Subcutaneous adipose tissue (tissue), 4 donors: ENCODE data around the gene EFCAB7. TPM values are rescaled to one million over a fixed set of nuclear protein-coding genes. Genes with fewer than 3 reads are reported as not detected.

Source experiments
- total RNA-seq, 4 donors: library from RNA; depleted of rRNA; stranded (reverse); fragments of >200 nt; gene quantifications; one replicate each; pipeline ENCODE4 v1.1.0, GENCODE V29; 2016
- TF ChIP-seq, protein P1 (sequence below): fragments of 450-650 bp; IDR thresholded peaks from one replicate; pipeline ENCODE4 v1.5.1; 2016; ENCODE audit warnings: low read depth, mild to moderate bottlenecking, control low read depth, antibody characterized with exemption, moderate library complexity

Gene EFCAB7
- total RNA-seq, 4 donors from 2014 or later: 2.8 to 46.0 (median 7.9) TPM

DNA sequence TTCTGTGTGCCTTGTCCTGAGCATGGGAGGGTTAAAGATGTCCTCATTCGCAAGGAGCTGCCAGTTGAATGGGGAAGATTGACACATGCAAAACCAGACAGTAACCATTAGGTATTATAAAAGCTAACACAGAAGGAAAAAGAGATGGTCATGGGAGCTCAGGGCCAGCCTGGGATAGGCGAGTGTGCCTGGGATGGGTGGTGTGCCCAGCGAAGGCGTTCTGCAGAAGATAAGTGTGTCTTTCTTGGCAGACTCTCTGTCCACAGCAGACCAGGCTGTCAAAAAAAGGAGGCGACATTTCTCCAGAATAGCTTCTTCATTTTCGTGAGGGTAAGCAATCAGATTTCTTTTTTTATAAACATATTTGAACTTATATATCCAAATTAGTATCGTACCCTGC is 84.0 kb downstream of the EFCAB7 start:
- TF ChIP-seq, protein P1, sequence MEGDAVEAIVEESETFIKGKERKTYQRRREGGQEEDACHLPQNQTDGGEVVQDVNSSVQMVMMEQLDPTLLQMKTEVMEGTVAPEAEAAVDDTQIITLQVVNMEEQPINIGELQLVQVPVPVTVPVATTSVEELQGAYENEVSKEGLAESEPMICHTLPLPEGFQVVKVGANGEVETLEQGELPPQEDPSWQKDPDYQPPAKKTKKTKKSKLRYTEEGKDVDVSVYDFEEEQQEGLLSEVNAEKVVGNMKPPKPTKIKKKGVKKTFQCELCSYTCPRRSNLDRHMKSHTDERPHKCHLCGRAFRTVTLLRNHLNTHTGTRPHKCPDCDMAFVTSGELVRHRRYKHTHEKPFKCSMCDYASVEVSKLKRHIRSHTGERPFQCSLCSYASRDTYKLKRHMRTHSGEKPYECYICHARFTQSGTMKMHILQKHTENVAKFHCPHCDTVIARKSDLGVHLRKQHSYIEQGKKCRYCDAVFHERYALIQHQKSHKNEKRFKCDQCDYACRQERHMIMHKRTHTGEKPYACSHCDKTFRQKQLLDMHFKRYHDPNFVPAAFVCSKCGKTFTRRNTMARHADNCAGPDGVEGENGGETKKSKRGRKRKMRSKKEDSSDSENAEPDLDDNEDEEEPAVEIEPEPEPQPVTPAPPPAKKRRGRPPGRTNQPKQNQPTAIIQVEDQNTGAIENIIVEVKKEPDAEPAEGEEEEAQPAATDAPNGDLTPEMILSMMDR: no peak

DNA sequence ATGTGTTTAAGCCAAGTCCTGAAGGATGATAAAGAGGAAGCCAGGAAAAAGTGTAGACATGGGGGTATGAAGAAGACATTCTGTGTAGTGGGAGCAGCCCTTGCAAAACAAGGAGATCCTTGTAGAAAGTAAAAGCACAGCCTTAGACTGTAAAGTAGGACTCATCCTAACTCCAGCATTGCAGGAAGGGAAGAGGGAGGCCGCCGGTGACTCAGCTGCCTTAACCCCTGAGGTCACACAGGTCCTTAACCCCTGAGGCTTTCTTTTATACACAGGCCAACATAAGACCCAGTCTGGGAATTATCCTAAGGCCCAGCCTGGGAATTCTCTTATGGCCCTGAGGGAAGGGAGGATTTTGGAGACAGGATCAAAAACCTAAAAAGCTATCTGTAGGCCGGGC is 87.9 kb downstream of the EFCAB7 start:
- TF ChIP-seq, protein P1: no peak

DNA sequence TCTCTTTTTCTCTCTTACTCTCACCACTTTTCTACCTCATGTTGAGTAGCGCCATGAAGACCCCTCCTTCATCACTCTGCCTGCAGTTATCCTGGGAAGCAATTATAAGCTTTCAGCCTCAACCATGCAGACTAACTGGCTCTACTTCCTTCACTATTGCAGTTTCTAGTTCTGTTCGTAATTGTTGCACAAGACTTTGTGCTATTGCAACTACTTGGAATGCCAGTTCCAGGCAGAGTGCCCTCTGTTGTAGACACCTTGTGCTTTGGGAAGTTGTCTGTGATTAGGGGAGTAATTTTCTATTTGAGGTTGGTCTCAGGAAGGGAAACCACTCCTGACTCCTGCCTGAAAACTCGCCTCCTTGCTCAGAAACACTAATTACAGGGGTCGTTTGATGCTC is 89.2 kb downstream of the EFCAB7 start:
- TF ChIP-seq, protein P1: no peak

DNA sequence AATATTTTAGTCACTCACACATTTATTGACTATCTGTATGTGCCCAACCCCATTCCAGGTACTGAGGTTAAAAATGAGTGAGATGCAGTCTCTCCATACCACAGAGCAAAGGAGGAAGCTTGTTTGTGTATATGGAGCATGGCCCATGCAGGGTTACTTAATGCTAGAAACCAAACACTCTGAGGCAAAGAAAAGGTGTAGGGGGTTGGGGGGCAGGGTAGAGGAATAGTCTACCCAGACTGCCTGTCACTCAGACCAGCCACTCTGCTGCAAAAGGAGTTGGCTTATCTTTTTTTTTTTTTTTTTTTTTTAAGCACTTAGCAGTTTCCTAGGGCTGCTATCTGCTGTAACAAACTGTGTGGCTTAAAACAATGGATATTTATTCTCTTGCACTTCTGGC is 89.6 kb downstream of the EFCAB7 start:
- TF ChIP-seq, protein P1: no peak

DNA sequence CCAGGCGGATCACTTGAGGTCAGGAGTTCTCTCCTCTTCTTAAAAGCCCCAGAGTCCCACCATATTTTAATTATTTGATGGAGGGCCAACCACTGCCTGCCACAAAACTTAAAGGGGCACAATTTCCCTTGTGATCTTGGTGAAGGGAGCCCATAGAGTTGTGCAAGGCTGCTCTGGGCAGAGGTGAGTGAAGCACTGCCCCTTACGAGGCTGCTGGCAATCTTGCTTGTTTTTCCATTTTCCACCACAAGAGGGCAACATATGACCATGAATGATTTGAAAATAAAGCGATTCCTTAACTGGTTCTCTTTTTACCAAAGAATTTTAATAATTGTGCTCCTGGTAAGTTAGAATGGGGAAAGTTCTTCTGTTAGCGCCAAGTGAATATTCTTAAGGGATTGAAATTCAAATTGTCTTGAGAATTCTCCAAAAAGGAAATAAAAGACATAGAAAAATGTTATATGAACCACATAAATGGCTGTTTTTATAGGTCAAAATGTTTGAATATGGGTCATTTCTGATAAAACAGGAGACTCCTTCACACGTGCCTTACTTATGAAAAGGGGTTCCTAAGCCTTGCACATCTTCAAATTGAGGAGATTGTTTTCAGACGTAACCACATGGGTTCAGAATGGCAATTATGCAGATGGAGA is 92.6 kb downstream of the EFCAB7 start:
- TF ChIP-seq, protein P1: no peak

DNA sequence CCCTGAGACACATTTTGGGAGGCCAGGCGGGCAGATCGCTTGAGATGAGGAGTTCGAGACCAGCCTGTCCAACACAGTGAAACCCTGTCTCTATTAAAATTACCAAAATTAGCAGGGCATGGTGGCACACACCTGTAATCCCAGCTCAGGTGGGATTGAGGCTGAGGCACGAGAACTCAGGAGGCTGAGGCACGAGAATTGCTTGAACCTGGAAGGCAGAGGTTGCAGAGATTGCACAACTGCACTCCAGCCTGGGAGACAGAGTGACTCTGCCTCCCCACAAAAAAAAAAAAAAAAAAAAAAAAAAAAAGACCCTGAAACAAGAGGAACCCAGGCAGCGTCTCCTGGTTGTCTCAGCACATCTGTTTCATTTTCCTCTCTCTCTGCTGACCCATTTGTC is 94.1 kb downstream of the EFCAB7 start:
- TF ChIP-seq, protein P1: no peak

DNA sequence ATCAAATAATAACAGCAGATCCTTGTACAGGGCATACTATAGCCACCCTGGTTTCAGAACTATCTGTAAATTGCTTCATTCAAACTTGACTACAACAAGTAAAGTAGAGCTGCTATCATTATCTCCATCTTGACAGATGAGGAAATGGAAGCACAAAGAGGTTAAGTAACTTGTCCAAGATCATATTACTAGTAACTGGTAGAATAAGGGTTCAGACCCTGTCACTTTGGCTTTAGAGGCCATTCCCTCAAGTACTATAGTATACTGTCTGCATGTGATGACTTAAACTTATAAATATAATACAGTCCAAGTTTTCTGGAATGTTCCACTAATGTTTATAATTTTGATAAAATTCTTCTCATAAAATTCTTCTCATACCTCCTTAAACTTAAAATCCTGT is 94.7 kb downstream of the EFCAB7 start:
- TF ChIP-seq, protein P1: no peak
